ENCODE results near the gene TMEFF2.

Gene TMEFF2

GRCh38 chr2:192162392-192163042 is 32.2 kb downstream of the TMEFF2 start:
- no peak for TF ChIP-seq JUND (IDR thresholded peaks at IDR 0.05; ENCODE audit: low read depth)
- in situ Hi-C loops (cut with HindIII; ENCODE audit: low pct_unique_long_range_greater_than_20kb, low sequenced_read_pairs), result no loop called here
- peak; percentile 2 to 63 for DNase-seq (ENCODE audit: low read depth in 1 of 2, low spot score in 1 of 2)

DNA sequence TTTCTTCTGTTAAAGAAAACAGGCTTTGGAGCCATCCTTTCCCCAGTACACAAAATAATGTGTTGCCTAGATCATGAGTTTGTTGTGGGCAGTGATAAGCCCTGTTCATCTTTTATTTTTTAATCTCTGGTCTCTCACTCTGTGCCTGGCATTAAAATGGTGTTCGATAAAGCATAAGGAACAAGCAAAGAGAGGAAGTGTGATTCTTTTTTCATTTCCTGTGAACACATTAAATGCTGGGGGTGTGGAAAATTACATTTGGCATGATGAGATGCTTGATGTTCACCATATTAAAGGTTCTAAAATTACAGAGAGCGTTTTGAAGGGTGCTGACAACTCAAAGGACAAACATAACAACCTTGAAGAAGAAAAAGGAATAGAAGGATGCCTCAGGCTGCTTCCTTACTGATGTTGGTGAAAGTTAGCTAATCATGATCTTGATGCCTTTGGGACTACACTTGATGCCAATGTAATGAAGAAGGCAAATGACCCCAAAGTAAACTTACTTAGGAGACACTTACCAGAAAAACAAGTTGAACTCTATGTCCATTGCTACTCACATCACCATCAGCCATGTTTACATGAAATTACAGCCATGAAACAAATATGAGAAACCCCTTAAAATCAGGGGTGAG is 33.0 kb downstream of the TMEFF2 start:
- DNase-seq (ENCODE audit: low read depth in 1 of 2, low spot score in 1 of 2), result no peak
- in situ Hi-C loops (cut with HindIII; ENCODE audit: low pct_unique_long_range_greater_than_20kb, low sequenced_read_pairs), result no loop called here
- no peak for TF ChIP-seq JUND (IDR thresholded peaks at IDR 0.05; ENCODE audit: low read depth)

DNA sequence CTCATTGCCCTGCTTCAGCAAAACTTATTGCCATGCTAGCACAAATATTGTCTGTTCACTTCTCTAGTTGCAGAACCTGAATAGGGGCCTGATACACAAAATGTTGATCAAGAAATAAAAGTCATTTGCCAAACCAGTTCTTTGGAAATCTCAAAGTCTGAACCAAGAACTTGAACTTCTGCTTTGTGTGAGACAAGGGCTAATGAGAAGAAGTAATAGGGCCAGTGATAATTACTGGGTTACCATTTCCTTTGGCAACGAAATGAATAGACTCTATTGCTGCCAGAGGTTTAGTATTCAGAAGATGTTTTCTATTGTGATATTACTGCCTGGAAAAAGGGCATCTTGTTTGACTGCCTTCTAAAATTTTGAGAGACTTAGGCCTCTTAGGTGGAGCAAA is 35.0 kb downstream of the TMEFF2 start:
- TF ChIP-seq JUND (IDR thresholded peaks at IDR 0.05; ENCODE audit: low read depth), result no peak
- in situ Hi-C loops (cut with HindIII; ENCODE audit: low pct_unique_long_range_greater_than_20kb, low sequenced_read_pairs), result no loop called here
- no peak for DNase-seq (ENCODE audit: low read depth in 1 of 2, low spot score in 1 of 2)

GRCh38 chr2:192159208-192159607 is 35.5 kb downstream of the TMEFF2 start:
- DNase-seq (ENCODE audit: low read depth in 1 of 2, low spot score in 1 of 2), result no peak

DNA sequence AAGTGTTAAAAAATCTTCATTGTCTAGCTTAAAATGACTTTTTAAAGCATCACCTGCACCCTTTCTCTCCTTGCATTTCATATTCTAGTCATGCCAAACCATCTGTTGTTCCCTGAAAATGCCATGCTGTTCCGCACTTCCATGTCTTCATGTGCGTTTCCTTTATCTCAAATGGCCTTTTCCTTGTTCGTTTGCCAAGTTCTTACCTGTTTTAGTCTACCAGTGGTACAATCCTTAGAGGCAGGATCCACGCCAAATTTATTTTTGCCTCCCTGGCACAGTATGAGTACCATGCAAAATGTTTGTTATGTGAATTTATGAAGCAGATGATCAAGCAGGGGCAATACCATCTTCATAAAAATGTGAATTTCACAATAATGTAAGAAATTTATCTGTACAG is 37.0 kb downstream of the TMEFF2 start:
- in situ Hi-C loops (cut with HindIII; ENCODE audit: low pct_unique_long_range_greater_than_20kb, low sequenced_read_pairs), result no loop called here
- DNase-seq (ENCODE audit: low read depth in 1 of 2, low spot score in 1 of 2), result no peak

More at GRCh38 chr2:192159208-192159607, 35.5 kb downstream of the TMEFF2 start:
- TF ChIP-seq JUND (IDR thresholded peaks at IDR 0.05; ENCODE audit: low read depth), result no peak
- in situ Hi-C loops (cut with HindIII; ENCODE audit: low pct_unique_long_range_greater_than_20kb, low sequenced_read_pairs), result no loop called here

GRCh38 chr2:192155511-192156118 is 39.1 kb downstream of the TMEFF2 start:
- no peak for DNase-seq (ENCODE audit: low read depth in 1 of 2, low spot score in 1 of 2)
- TF ChIP-seq JUND (IDR thresholded peaks at IDR 0.05; ENCODE audit: low read depth), result no peak
- in situ Hi-C loops (cut with HindIII; ENCODE audit: low pct_unique_long_range_greater_than_20kb, low sequenced_read_pairs), result no loop called here

More for the DNA sequence above, 37.0 kb downstream of the TMEFF2 start:
- TF ChIP-seq JUND (IDR thresholded peaks at IDR 0.05; ENCODE audit: low read depth), result no peak

DNA sequence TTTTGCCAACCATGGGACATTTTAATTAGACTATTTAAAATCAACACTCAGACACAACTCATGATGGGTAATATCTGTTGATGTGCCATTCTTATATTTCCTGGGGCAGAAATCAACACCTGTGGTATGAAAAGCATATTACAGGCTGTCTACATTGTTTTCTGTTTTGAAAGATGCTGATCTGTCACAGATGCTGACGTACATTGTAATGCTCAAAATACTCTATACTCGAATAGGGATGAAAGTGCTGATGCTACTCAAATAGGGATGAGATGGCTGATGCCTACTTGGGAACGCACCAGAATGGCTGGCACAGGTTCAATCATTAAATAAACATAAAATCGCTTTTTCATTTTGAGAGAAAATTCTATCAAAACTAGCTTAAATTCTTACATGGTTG is 41.2 kb downstream of the TMEFF2 start:
- DNase-seq (ENCODE audit: low read depth in 1 of 2, low spot score in 1 of 2), result no peak
- in situ Hi-C loops (cut with HindIII; ENCODE audit: low pct_unique_long_range_greater_than_20kb, low sequenced_read_pairs), result no loop called here
- TF ChIP-seq JUND (IDR thresholded peaks at IDR 0.05; ENCODE audit: low read depth), result no peak

DNA sequence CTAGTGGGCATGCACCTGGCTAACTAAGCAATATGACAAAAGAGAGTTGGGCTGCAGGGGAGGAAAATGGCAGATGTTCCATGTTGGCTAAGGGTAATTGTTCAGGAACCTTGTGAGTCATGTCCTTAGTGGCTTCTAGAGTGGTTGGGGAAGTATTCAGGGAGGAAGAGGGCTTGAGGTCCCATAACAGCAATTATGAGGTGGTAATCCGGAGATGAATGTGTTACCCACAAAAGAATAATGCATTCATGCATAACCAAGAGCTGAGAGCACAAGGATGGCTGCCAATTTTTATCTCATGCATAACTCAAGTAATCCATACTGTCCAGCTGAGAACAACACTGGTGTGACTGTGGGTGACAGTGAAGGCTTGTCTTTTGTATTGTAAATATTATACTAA is 42.9 kb downstream of the TMEFF2 start:
- no peak for TF ChIP-seq JUND (IDR thresholded peaks at IDR 0.05; ENCODE audit: low read depth)
- in situ Hi-C loops (cut with HindIII; ENCODE audit: low pct_unique_long_range_greater_than_20kb, low sequenced_read_pairs), result no loop called here
- DNase-seq (ENCODE audit: low read depth in 1 of 2, low spot score in 1 of 2), result no peak

DNA sequence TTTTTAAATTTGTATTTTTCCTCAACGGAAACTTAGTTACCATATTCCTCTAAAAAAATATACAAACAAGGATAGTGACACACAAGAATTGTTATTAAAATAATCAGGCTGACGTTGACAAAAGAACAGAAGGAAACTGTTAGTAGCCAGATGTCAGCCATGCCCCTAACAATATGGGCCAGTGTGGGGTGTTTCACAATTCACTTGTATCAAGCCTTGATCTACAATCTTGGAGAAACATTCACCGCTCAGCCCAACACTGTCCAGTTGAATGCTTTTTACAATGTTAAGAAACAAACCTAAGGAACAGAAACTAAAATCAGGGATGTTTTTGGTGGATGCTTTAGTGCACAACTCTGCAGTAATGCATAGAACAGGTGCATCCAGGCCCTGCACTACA is 44.6 kb downstream of the TMEFF2 start:
- in situ Hi-C loops (cut with HindIII; ENCODE audit: low pct_unique_long_range_greater_than_20kb, low sequenced_read_pairs), result no loop called here
- DNase-seq (ENCODE audit: low read depth in 1 of 2, low spot score in 1 of 2), result no peak
- TF ChIP-seq JUND (IDR thresholded peaks at IDR 0.05; ENCODE audit: low read depth), result no peak

- in situ Hi-C loops (cut with HindIII; ENCODE audit: low pct_unique_long_range_greater_than_20kb, low sequenced_read_pairs), result no loop called here
- no peak for DNase-seq (ENCODE audit: low read depth in 1 of 2, low spot score in 1 of 2)
- TF ChIP-seq JUND (IDR thresholded peaks at IDR 0.05; ENCODE audit: low read depth), result no peak
Measured at GRCh38 chr2:192148620-192149321, 46.0 kb downstream of the TMEFF2 start.

DNA sequence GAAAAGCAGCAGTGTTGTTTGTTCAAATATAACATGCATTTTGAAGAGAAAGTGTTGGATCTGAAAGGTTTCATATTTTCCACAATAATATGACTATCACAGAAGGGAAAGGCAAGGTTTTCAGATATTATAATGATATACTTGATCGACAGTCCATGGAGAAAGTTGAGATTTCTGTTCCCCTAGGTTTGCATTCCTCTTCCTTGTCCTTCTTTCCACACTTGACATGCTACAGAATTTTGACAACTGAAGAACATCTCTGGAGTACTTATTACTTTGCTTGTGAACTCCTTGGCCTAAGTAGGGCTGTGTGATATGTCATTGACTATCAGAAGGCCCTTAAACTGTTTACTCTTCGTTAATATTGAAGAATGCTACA is 46.5 kb downstream of the TMEFF2 start:
- in situ Hi-C loops (cut with HindIII; ENCODE audit: low pct_unique_long_range_greater_than_20kb, low sequenced_read_pairs), result no loop called here
- no peak for TF ChIP-seq JUND (IDR thresholded peaks at IDR 0.05; ENCODE audit: low read depth)
- DNase-seq (ENCODE audit: low read depth in 1 of 2, low spot score in 1 of 2), result no peak

GRCh38 chr2:192146069-192147015 is 48.4 kb downstream of the TMEFF2 start:
- in situ Hi-C loops (cut with HindIII; ENCODE audit: low pct_unique_long_range_greater_than_20kb, low sequenced_read_pairs), result no loop called here
- no peak for DNase-seq (ENCODE audit: low read depth in 1 of 2, low spot score in 1 of 2)
- TF ChIP-seq JUND (IDR thresholded peaks at IDR 0.05; ENCODE audit: low read depth), result no peak
